Sigmoid colon (tissue), 7 donors: ENCODE measurements around the gene TFB2M. TPM values are rescaled to one million over a fixed set of nuclear protein-coding genes. Genes with fewer than 3 reads are reported as not detected.

Source experiments
- DNase-seq: peaks from one replicate; pipeline ENCODE4 v3.0.0-alpha.2; 2019
- H3K27ac ChIP-seq, 4 donors: fragments of 200-600 bp; sonication (generic); one replicate each; pipeline ENCODE4 v1.5.1; 2016 to 2019; ENCODE audit warnings: mild to moderate bottlenecking in 1 of 4
- H3K27me3 ChIP-seq, 3 donors: fragments of 200-600 bp; sonication (generic); one replicate each; pipeline ENCODE4 v1.5.1; 2019; ENCODE audit warnings: mild to moderate bottlenecking in 1 of 3
- H3K36me3 ChIP-seq, 4 donors: fragments of 200-600 bp; sonication (generic); one replicate each; pipeline ENCODE4 v1.5.1; 2016 to 2019
- H3K4me1 ChIP-seq, 4 donors: fragments of 200-600 bp; sonication (generic); one replicate each; pipeline ENCODE4 v1.5.1; 2017 to 2019
- H3K4me3 ChIP-seq, 4 donors: fragments of 200-600 bp; sonication (generic); one replicate each; pipeline ENCODE4 v1.5.1; 2017 to 2019; ENCODE audit warnings: mild to moderate bottlenecking in 2 of 4, moderate library complexity in 1 of 4
- H3K9me3 ChIP-seq, 4 donors: fragments of 200-600 bp in 3 of 4; sonication (generic) in 3 of 4; one replicate each; pipeline versions ENCODE4 v1.5.1 to v1.6.1; 2013 to 2019
- CTCF ChIP-seq, 4 experiments: fragments of 450-650 bp in 3 of 4; fragments of 200-600 bp in 1 of 4; IDR thresholded peaks; one replicate each; pipeline ENCODE4 v1.5.1; 2016 to 2019; ENCODE audit warnings: antibody characterized with exemption in 4 of 4, mild to moderate bottlenecking in 3 of 4, moderate library complexity in 2 of 4
- EP300 ChIP-seq, 4 donors: sonication (generic); formaldehyde crosslinking; IDR thresholded peaks; one replicate each; pipeline ENCODE4 v1.6.1; 2017; ENCODE audit warnings: antibody characterized with exemption in 4 of 4
- POLR2A ChIP-seq, 2 donors: fragments of 450-650 bp; IDR thresholded peaks; one replicate each; pipeline ENCODE4 v1.6.1; 2016; ENCODE audit warnings: antibody characterized with exemption in 2 of 2, mild to moderate bottlenecking in 2 of 2, moderate library complexity in 2 of 2
- POLR2AphosphoS5 ChIP-seq, 4 donors: sonication (generic); formaldehyde crosslinking; IDR thresholded peaks; one replicate each; pipeline ENCODE4 v1.6.1; 2017; ENCODE audit warnings: antibody characterized with exemption in 4 of 4
- WGBS, 2 donors: extraction: QIAGEN DNeasy Blood & Tissue Kit; methylation state at CpG; one replicate each; pipeline ENCODE4 v1.1.7; 2013; 5-methylcytosine and 5-hydroxymethylcytosine counted together
- intact Hi-C: fragments of 100-400 bp; cut with DNase I; formaldehyde crosslinking; loops from one replicate; pipeline ENCODE4 v1.15.1; 2023
- polyA plus RNA-seq, 3 donors: library from polyadenylated mRNA; stranded (reverse); fragments of 200-250 nt; gene quantifications; one replicate each; pipeline ENCODE4 v1.2.3, GENCODE V29; 2013
- total RNA-seq, 4 donors: library from RNA; depleted of rRNA; stranded (reverse); fragments of >200 nt; gene quantifications; one replicate each; pipeline ENCODE4 v1.1.0, GENCODE V29; 2016
- donor health status: healthy with polysubstance abuse.
- donor health status: Bipolar disorder and iron deficiency.
- donor health status: healthy.

The TFB2M gene
- total and polyA plus RNA-seq, 7 donors, result 4.7 to 18.5 (median 12.8) TPM

DNA sequence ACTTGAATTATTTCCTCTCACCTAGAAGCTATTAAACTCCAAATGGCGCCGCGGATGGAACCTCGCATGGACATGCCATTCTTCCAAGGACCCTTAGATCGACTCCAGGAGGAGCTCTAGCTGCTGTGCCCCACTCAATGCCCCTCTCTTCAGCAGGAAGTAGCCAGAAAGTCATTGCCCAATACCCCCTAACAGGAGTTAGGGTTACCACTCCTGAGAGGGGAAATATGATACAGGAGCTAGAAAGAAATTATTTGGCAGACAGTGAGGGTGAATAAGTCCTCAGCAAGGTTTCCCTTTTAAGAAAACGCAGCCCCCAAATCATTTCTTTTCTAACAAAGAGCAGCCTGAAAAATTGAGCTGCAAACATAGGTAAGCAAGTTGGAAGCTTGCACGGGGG lies 28.6 kb downstream of the TFB2M start:
- WGBS, 2 donors, result 82 to 83% methylated on average over 7 of the region's 7 CpGs
- H3K27me3 ChIP-seq, result no peaks in the 10 kb centered on the region
- no peaks in the 10 kb centered on the region for H3K9me3 ChIP-seq
- H3K4me1 ChIP-seq, result no peaks in the 10 kb centered on the region
- no peak for TF ChIP-seq POLR2A (IDR thresholded peaks at IDR 0.05)
- no peak for TF ChIP-seq EP300 (IDR thresholded peaks at IDR 0.05)
- TF ChIP-seq CTCF (IDR thresholded peaks at IDR 0.05), result no peak
- TF ChIP-seq POLR2AphosphoS5 (IDR thresholded peaks at IDR 0.05), result no peak
- no peak overlapping the region for H3K4me3 ChIP-seq
- H3K27ac ChIP-seq, result no peak overlapping the region
- no peak for DNase-seq
- intact Hi-C loops, result no loop called here
- peaks cover 0 to 30% (median 7%) of the 10 kb centered on the region in 4 donors for H3K36me3 ChIP-seq

DNA sequence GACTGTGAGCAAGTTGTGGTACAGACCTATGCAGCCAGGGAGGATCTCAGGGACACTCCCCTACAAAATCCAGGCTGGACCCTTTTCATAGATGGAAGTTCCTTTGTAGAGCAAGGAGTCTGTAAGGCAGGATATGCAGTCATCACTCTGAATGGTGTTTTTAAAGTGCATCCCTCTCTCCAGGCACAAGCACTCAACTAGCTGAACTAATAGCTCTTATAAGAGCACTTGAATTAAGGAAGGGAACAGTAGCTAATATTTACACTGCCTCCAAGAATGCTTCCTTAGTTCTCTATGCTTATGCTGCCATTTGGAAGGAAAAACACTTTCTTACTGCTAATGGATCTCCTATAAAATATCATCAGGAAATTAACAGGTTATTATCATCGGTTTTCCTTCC lies 31.9 kb downstream of the TFB2M start:
- H3K4me1 ChIP-seq, result no peaks in the 10 kb centered on the region
- no peak for TF ChIP-seq CTCF (IDR thresholded peaks at IDR 0.05)
- TF ChIP-seq EP300 (IDR thresholded peaks at IDR 0.05), result no peak
- no peak for TF ChIP-seq POLR2AphosphoS5 (IDR thresholded peaks at IDR 0.05)
- DNase-seq, result no peak
- H3K27me3 ChIP-seq, result no peaks in the 10 kb centered on the region
- H3K36me3 ChIP-seq, result no peaks in the 10 kb centered on the region
- no peak overlapping the region for H3K4me3 ChIP-seq
- 86 to 94% methylated on average over 1 of the region's 1 CpG for WGBS, 2 donors
- peaks cover 0 to 3% (median 0%) of the 10 kb centered on the region in 4 donors for H3K9me3 ChIP-seq
- intact Hi-C loops, result no loop called here
- H3K27ac ChIP-seq, result no peak overlapping the region

GRCh38 chr1:246533371-246533905 lies 32.6 kb downstream of the TFB2M start:
- TF ChIP-seq POLR2A (IDR thresholded peaks at IDR 0.05) (no peak), CTCF (IDR thresholded peaks at IDR 0.05) (no peak), EP300 (IDR thresholded peaks at IDR 0.05) (no peak), POLR2AphosphoS5 (IDR thresholded peaks at IDR 0.05) (no peak)
- peaks cover 0 to 3% (median 0%) of the 10 kb centered on the region in 4 donors for H3K9me3 ChIP-seq
- H3K4me1 ChIP-seq, result no peaks in the 10 kb centered on the region
- H3K36me3 ChIP-seq, result no peaks in the 10 kb centered on the region
- DNase-seq, result no peak
- no peak overlapping the region for H3K4me3 ChIP-seq
- no peaks in the 10 kb centered on the region for H3K27me3 ChIP-seq
- H3K27ac ChIP-seq, result no peak overlapping the region
- 86 to 92% methylated on average over 2 of the region's 2 CpGs for WGBS, 2 donors
- intact Hi-C loops, result no loop called here

- H3K4me3 ChIP-seq, result no peak overlapping the region
- no peaks in the 10 kb centered on the region for H3K36me3 ChIP-seq
- intact Hi-C loops, result no loop called here
- no peak overlapping the region for H3K27ac ChIP-seq
- no peak for DNase-seq
- TF ChIP-seq CTCF (IDR thresholded peaks at IDR 0.05), result no peak
- no peak for TF ChIP-seq POLR2A (IDR thresholded peaks at IDR 0.05)
- TF ChIP-seq EP300 (IDR thresholded peaks at IDR 0.05), result no peak
- no peak for TF ChIP-seq POLR2AphosphoS5 (IDR thresholded peaks at IDR 0.05)
- WGBS, 2 donors, result 44 to 67% methylated on average over 1 of the region's 1 CpG
- H3K4me1 ChIP-seq, result no peaks in the 10 kb centered on the region
- peaks cover 0 to 3% (median 0%) of the 10 kb centered on the region in 4 donors for H3K9me3 ChIP-seq
- no peaks in the 10 kb centered on the region for H3K27me3 ChIP-seq
Observed at GRCh38 chr1:246532519-246532918, 33.5 kb downstream of the TFB2M start.

DNA sequence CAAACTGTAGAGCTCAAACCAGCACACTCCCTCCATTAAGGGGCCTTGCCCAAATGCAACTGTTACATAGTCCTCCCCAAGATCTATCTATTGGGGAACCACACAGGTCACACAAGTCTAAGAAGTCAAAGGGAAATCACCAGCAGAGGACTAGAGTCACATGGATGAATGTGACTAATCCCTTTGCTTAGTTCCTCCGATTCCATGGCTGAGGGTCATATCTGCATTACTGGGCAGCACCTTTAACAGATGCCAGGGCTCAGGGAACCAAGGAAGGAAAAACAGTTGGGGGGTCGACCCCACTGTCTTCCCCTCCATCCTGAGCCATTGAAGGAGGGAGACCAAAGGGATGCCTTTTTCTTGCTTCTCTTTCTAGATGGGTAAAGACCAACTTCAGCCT lies 35.6 kb downstream of the TFB2M start:
- WGBS, 2 donors, result 77 to 82% methylated on average over 2 of the region's 2 CpGs
- Histone ChIP-seq H3K27me3 (no peaks in the 10 kb centered on the region), H3K9me3 (peaks cover 0 to 3% (median 0%) of the 10 kb centered on the region in 4 donors), H3K27ac (no peak overlapping the region), H3K36me3 (no peaks in the 10 kb centered on the region), H3K4me1 (no peaks in the 10 kb centered on the region), H3K4me3 (no peak overlapping the region)
- no peak for DNase-seq
- intact Hi-C loops, result no loop called here
- TF ChIP-seq EP300 (IDR thresholded peaks at IDR 0.05), result no peak
- TF ChIP-seq CTCF (IDR thresholded peaks at IDR 0.05), result no peak
- TF ChIP-seq POLR2AphosphoS5 (IDR thresholded peaks at IDR 0.05), result no peak
- TF ChIP-seq POLR2A (IDR thresholded peaks at IDR 0.05), result no peak
